BE2C (cell line): ENCODE results near the gene PRPF8.

Source experiments
- DNase-seq: peaks from one replicate; pipeline ENCODE4 v3.0.0-alpha.2; 2020
- H3K27me3 ChIP-seq: fragments of 250-450 bp; sonication (Bioruptor Pico); 2 replicates; pipeline ENCODE4 v1.5.1; 2020; ENCODE audit warnings: mild to moderate bottlenecking
- H3K36me3 ChIP-seq: fragments of 250-450 bp; sonication (Bioruptor Pico); 2 replicates; pipeline ENCODE4 v1.5.1; 2020; ENCODE audit warnings: mild to moderate bottlenecking
- H3K4me1 ChIP-seq: fragments of 250-450 bp; sonication (Bioruptor Pico); 2 replicates; pipeline ENCODE4 v1.5.1; 2020
- H3K4me3 ChIP-seq: 2 replicates; pipeline ENCODE4 v1.5.1; 2011; ENCODE audit warnings: low read depth, low read length
- H3K9me3 ChIP-seq: fragments of 250-450 bp; sonication (Bioruptor Pico); 2 replicates; pipeline ENCODE4 v1.5.1; 2020
- TF ChIP-seq, protein P1 (sequence below): IDR thresholded peaks from 2 replicates; pipeline ENCODE4 v1.5.1; 2012; ENCODE audit warnings: mild to moderate bottlenecking, low read depth, low read length

The PRPF8 gene

DNA sequence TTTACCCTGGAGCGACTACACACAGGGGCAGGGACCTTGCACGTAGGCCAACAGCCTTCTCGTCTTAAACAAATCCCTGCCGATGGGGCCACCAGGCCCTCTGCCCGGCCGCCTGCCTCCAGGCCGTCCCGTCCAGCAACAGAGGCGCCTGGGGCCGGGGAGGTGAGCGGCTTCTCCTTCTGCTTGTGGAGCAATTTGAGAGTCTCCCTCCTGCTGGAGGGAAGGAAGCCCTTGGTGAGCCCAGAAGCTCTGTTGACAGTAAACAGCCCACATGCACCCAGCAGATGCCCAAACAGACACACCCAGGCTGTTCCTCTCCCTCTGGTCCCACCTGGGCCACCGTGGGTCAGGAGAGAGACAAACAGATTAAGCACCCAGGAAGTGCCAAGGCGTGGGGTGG, 64.2 kb downstream of the PRPF8 start:
- DNase-seq = no peak
- Histone ChIP-seq H3K4me1 (no peaks in the 10 kb centered on the region), H3K9me3 (no peaks in the 10 kb centered on the region), H3K27me3 (no peaks in the 10 kb centered on the region), H3K36me3 (no peaks in the 10 kb centered on the region), H3K4me3 (no peak overlapping the region)
- TF ChIP-seq, protein P1, sequence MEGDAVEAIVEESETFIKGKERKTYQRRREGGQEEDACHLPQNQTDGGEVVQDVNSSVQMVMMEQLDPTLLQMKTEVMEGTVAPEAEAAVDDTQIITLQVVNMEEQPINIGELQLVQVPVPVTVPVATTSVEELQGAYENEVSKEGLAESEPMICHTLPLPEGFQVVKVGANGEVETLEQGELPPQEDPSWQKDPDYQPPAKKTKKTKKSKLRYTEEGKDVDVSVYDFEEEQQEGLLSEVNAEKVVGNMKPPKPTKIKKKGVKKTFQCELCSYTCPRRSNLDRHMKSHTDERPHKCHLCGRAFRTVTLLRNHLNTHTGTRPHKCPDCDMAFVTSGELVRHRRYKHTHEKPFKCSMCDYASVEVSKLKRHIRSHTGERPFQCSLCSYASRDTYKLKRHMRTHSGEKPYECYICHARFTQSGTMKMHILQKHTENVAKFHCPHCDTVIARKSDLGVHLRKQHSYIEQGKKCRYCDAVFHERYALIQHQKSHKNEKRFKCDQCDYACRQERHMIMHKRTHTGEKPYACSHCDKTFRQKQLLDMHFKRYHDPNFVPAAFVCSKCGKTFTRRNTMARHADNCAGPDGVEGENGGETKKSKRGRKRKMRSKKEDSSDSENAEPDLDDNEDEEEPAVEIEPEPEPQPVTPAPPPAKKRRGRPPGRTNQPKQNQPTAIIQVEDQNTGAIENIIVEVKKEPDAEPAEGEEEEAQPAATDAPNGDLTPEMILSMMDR = no peak

DNA sequence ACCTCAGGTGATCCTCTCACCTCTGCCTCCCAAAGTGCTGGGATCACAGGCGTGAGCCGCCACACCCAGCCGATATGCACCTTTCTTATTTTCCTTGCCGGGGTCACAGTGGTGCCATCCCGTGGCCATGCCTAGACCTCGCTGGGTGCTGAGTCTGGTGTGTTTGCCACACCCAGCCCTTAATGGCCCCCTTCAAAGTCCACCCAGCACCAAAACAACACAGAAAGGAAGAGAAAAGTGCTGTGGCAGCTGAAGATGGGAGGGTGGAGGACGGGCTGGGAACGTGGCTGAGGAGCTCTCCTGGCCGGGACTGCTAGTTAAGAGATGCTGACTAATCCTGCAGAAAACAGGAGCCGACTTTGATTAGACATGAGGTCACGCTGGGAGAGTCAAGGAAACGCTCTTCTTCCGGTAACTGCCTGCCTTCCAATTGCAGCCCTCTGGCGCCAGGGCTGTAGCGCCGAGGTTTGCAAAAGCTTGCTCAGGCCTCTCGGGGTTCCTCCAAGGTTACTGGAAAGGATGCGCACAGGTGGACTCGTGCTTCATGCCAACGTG, 67.0 kb downstream of the PRPF8 start:
- DNase-seq = no peak
- TF ChIP-seq, protein P1 = no peak
- Histone ChIP-seq H3K9me3 (no peaks in the 10 kb centered on the region), H3K36me3 (no peaks in the 10 kb centered on the region), H3K4me1 (no peaks in the 10 kb centered on the region), H3K27me3 (no peaks in the 10 kb centered on the region), H3K4me3 (no peak overlapping the region)

DNA sequence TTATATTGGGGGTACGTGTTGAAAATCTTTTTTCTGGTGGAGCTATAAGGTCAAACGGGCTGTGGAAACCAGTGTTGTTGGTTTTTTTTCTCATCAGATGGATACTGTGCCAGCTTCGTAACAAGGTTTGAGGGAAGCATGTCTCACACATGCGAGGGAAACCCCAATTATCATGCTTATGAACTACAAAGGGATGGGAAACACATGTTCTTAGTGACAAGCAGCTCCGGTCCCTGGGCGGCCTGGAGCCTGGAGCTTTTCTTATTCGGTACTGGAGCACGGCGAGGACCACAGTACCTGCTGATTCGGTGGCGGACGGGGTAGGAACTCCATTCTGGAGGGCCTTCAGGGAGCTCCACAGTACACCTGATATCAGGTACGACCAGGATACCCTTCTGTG, 68.6 kb downstream of the PRPF8 start:
- H3K36me3 ChIP-seq = no peaks in the 10 kb centered on the region
- no peaks in the 10 kb centered on the region for H3K4me1 ChIP-seq
- no peaks in the 10 kb centered on the region for H3K27me3 ChIP-seq
- H3K4me3 ChIP-seq = no peak overlapping the region
- DNase-seq = no peak
- no peaks in the 10 kb centered on the region for H3K9me3 ChIP-seq
- TF ChIP-seq, protein P1 = no peak

DNA sequence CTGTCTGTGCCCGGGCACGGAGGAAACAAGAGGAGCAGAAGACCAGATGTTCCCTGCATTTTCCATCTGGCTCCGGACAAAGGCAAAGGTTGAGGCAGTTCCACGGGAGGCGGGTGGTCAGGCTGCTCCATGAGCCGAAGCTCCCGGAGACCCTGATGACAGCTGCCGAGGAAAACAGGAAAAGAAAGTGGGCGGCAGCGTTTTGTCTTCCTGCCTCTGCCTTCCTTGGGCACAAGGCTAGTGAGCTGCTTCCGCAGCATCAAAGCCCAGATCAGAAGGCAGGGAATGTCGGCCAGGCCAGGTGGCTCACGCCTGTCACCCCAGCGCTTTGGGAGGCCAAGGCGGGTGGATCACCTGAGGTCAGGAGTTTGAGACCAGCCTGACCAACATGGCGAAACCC, 72.3 kb downstream of the PRPF8 start:
- H3K27me3 ChIP-seq = no peaks in the 10 kb centered on the region
- H3K9me3 ChIP-seq = no peaks in the 10 kb centered on the region
- no peak overlapping the region for H3K4me3 ChIP-seq
- H3K4me1 ChIP-seq = no peaks in the 10 kb centered on the region
- no peak for DNase-seq
- H3K36me3 ChIP-seq = no peaks in the 10 kb centered on the region
- TF ChIP-seq, protein P1 = no peak

- Histone ChIP-seq H3K4me3 (no peak overlapping the region), H3K4me1 (no peaks in the 10 kb centered on the region), H3K27me3 (no peaks in the 10 kb centered on the region), H3K9me3 (no peaks in the 10 kb centered on the region), H3K36me3 (no peaks in the 10 kb centered on the region)
- TF ChIP-seq, protein P1 = no peak
- no peak for DNase-seq
Measured at GRCh38 chr17:1611715-1612114, 73.0 kb downstream of the PRPF8 start.

DNA sequence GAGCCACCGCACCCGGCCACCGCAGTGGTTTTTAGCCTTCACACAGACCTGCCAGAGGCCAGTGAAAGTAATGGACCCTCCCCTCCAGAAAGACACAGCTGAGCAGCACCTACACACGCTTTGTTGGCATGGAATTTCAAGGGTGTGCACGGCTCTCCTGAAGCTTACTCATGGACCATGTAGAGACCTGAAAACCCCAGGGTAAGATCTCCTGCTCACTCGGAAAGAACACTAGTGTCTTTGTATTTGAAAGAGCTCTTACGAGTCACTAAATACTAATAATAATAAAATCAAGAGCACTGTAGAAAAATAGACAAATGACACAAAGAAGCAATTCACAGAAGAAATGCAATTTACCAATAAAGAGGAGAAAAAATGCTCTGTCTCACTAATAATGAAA, 76.0 kb downstream of the PRPF8 start:
- Histone ChIP-seq H3K36me3 (no peaks in the 10 kb centered on the region), H3K27me3 (no peaks in the 10 kb centered on the region), H3K9me3 (no peaks in the 10 kb centered on the region), H3K4me1 (no peaks in the 10 kb centered on the region), H3K4me3 (no peak overlapping the region)
- TF ChIP-seq, protein P1 = no peak
- DNase-seq = no peak
